SK-N-SH treated with all-trans-retinoic acid at 6 μM for 48 hours (cell line): ENCODE data around the gene ST6GALNAC2.

Experiments used
- CREB5 ChIP-seq: fragments of 250-450 bp; sonication (Bioruptor Pico); IDR thresholded peaks from 2 replicates; pipeline ENCODE4 v1.5.1; 2020; ENCODE audit warnings: low read depth, mild to moderate bottlenecking, moderate library complexity
- ISL1 ChIP-seq: fragments of 250-450 bp; sonication (Bioruptor Pico); IDR thresholded peaks from 2 replicates; pipeline ENCODE4 v2.1.2; 2022; ENCODE audit warnings: mild to moderate bottlenecking, moderate library complexity
- RARB ChIP-seq: fragments of 250-450 bp; sonication (Bioruptor Pico); IDR thresholded peaks from 2 replicates; pipeline ENCODE4 v1.8.0; 2021; ENCODE audit warnings: mild to moderate bottlenecking, moderate library complexity
- TSHZ2 ChIP-seq: fragments of 250-450 bp; sonication (Bioruptor Pico); IDR thresholded peaks from 2 replicates; pipeline ENCODE4 v1.5.0; 2020; ENCODE audit warnings: mild to moderate bottlenecking, moderate library complexity
- ZFP3 ChIP-seq: fragments of 250-450 bp; sonication (Bioruptor Pico); IDR thresholded peaks from 2 replicates; pipeline ENCODE4 v1.5.0; 2020; ENCODE audit warnings: mild to moderate bottlenecking, moderate library complexity

- TF ChIP-seq RARB (CRISPR knock-in tag): no peak
- TF ChIP-seq CREB5: no peak
- TF ChIP-seq ZFP3 (CRISPR knock-in tag): no peak
- TF ChIP-seq TSHZ2 (CRISPR knock-in tag): no peak
- TF ChIP-seq ISL1 (CRISPR knock-in tag): no peak
These were observed 32.3 kb downstream of the ST6GALNAC2 start for GRCh38 chr17:76553178-76553908.
